OCI-LY3 (cell line): ENCODE results near the gene RNASE12.
"Not testable (repeated sequence)": the region's sequence is repeated elsewhere in the genome, so short reads cannot be mapped to it uniquely, and the experiment has no call there.

ENCODE experiments used
- H2AFZ ChIP-seq: fragments of 200-600, 300-600 bp; shearing (Covaris generic); 2 replicates; pipeline ENCODE4 v1.6.0; 2014; ENCODE audit warnings: antibody characterized with exemption, low read depth, low read length
- H3K27ac ChIP-seq: fragments of 200-600, 300-600 bp; sonication (generic); 2 replicates; pipeline ENCODE4 v1.5.1; 2014; ENCODE audit warnings: mild to moderate bottlenecking, low read length, moderate library complexity, mixed read lengths
- H3K27me3 ChIP-seq: fragments of 200-600, 300-600 bp; sonication (generic); 2 replicates; pipeline ENCODE4 v1.6.1; 2014; ENCODE audit warnings: low read depth, low read length, mixed read lengths
- H3K36me3 ChIP-seq: fragments of 200-600, 300-600 bp; sonication (generic); replicated peaks from 2 replicates; pipeline ENCODE3; 2014; ENCODE audit warnings: low read depth, low read length, mixed read lengths
- H3K4me1 ChIP-seq: fragments of 300-600, 200-600 bp; sonication (generic); 2 replicates; pipeline ENCODE4 v1.6.1; 2014; ENCODE audit warnings: low read length, mixed read lengths
- H3K4me2 ChIP-seq: fragments of 200-600, 300-600 bp; sonication (generic); 2 replicates; pipeline ENCODE4 v1.6.1; 2014; ENCODE audit warnings: low read length, mixed read lengths
- H3K4me3 ChIP-seq: fragments of 300-600, 200-600 bp; sonication (generic); 2 replicates; pipeline ENCODE4 v1.5.1; 2014; ENCODE audit warnings: antibody characterized with exemption, mild to moderate bottlenecking, low read length, moderate library complexity
- H3K79me2 ChIP-seq: fragments of 300-600, 200-600 bp; shearing (Covaris generic); 2 replicates; pipeline ENCODE4 v1.6.1; 2014; ENCODE audit warnings: mild to moderate bottlenecking, low read length, mixed read lengths
- H3K9ac ChIP-seq: fragments of 300-600, 200-600 bp; shearing (Covaris generic); 2 replicates; pipeline ENCODE4 v1.6.0; 2014; ENCODE audit warnings: mild to moderate bottlenecking, low read length, moderate library complexity
- H3K9me3 ChIP-seq: fragments of 200-600, 300-600 bp; shearing (Covaris generic); 2 replicates; pipeline ENCODE4 v1.6.1; 2014; ENCODE audit warnings: low read length, mixed read lengths; ENCODE audit not compliant: insufficient read depth
- H4K20me1 ChIP-seq: fragments of 200-600, 300-600 bp; sonication (generic); 2 replicates; pipeline ENCODE4 v1.6.1; 2016; ENCODE audit warnings: low read length, mixed read lengths; ENCODE audit not compliant: insufficient read depth
- CTCF ChIP-seq: fragments of 200-600, 300-600 bp; sonication (generic); IDR thresholded peaks from 2 replicates; pipeline ENCODE4 v1.5.1; 2014; ENCODE audit warnings: antibody characterized with exemption, low read length, low read depth
- EZH2phosphoT487 ChIP-seq: fragments of 200-600 bp; shearing (Covaris generic); IDR thresholded peaks from 2 replicates; pipeline ENCODE4 v1.6.1; 2018; ENCODE audit warnings: antibody characterized with exemption, mixed run types, low read depth

RNASE12 gene

GRCh38 chr14:20597108-20597507, 5.9 kb upstream of the RNASE12 start:
- Histone ChIP-seq H3K9me3 (no peaks in the 10 kb centered on the region), H3K4me1 (peaks cover 2% of the 10 kb centered on the region; the same call in 1 of the 2 replicates), H4K20me1 (no peaks in the 10 kb centered on the region), H3K79me2 (no peaks in the 10 kb centered on the region), H3K9ac (no peak overlapping the region), H3K4me2 (no peak overlapping the region), H3K27ac (no peak overlapping the region), H2AFZ (no peak overlapping the region), H3K36me3 (no peaks in the 10 kb centered on the region), H3K27me3 (no peaks in the 10 kb centered on the region), H3K4me3 (no peak overlapping the region)
- TF ChIP-seq EZH2phosphoT487, result no peak
- TF ChIP-seq CTCF, result no peak

- not testable (repeated sequence) for H4K20me1 ChIP-seq, H3K9ac ChIP-seq, H3K79me2 ChIP-seq, H3K4me2 ChIP-seq, H3K9me3 ChIP-seq, H3K4me1 ChIP-seq, H2AFZ ChIP-seq, H3K27ac ChIP-seq, H3K36me3 ChIP-seq, H3K4me3 ChIP-seq, H3K27me3 ChIP-seq
Measured at GRCh38 chr14:20595726-20596125, 4.5 kb upstream of the RNASE12 start.

- H3K36me3 ChIP-seq, result no peaks in the 10 kb centered on the region
- H3K27ac ChIP-seq, result no peak overlapping the region
- H3K4me2 ChIP-seq, result peak overlapping the region; percentile 70
- TF ChIP-seq EZH2phosphoT487 (no peak), CTCF (no peak)
- H3K79me2 ChIP-seq, result no peaks in the 10 kb centered on the region
- 0 out of 2 replicates have a peak overlapping the region, but pooled peaks have one; percentile 82 for H2AFZ ChIP-seq
- H3K9ac ChIP-seq, result no peak overlapping the region
- peak overlapping the region; percentile 68; the same call in 1 of the 2 replicates for H3K4me3 ChIP-seq
- H4K20me1 ChIP-seq, result no peaks in the 10 kb centered on the region
- H3K4me1 ChIP-seq, result peaks cover 9% of the 10 kb centered on the region
- H3K9me3 ChIP-seq, result no peaks in the 10 kb centered on the region
- peaks cover 13% of the 10 kb centered on the region for H3K27me3 ChIP-seq
Measured at GRCh38 chr14:20592574-20592973, 1.4 kb upstream of the RNASE12 start.

GRCh38 chr14:20587489-20588154, 3.6 kb downstream of the RNASE12 start, which contains the start of gene RNASE11:
Gene RNASE11 (minus strand): TSS chr14:20588001.
- no peaks in the 10 kb centered on the region for H3K9me3 ChIP-seq
- no peak within 1 kb of the TSS for H2AFZ ChIP-seq
- peaks cover 31% of the 10 kb centered on the region for H3K27me3 ChIP-seq
- H3K4me3 ChIP-seq, result no peak within 1 kb of the TSS
- no peaks in the 10 kb centered on the region for H3K36me3 ChIP-seq
- no peaks in the 10 kb centered on the region for H4K20me1 ChIP-seq
- no peak for TF ChIP-seq CTCF
- TF ChIP-seq EZH2phosphoT487, result no peak
- no peaks in the 10 kb centered on the region for H3K79me2 ChIP-seq
- no peak within 1 kb of the TSS for H3K27ac ChIP-seq
- peaks cover 9% of the 10 kb centered on the region for H3K4me1 ChIP-seq
- H3K4me2 ChIP-seq, result no peak within 1 kb of the TSS; the same call in 1 of the 2 replicates
- H3K9ac ChIP-seq, result no peak within 1 kb of the TSS
